Neural progenitor cell (in vitro differentiated cells): ENCODE data around the gene TMEM139.
"Not testable (repeated sequence)": the region's sequence is repeated elsewhere in the genome, so short reads cannot be mapped to it uniquely, and the experiment has no call there.

Experiments used
- CTCF ChIP-seq: fragments of 200-600 bp; sonication (generic); IDR thresholded peaks from 2 replicates; pipeline ENCODE4 v1.5.1; 2017; ENCODE audit warnings: antibody characterized with exemption, mild to moderate bottlenecking
- EZH2phosphoT487 ChIP-seq: fragments of 200-600 bp; sonication (generic); IDR thresholded peaks from 2 replicates; pipeline ENCODE4 v1.6.1; 2017; ENCODE audit warnings: antibody characterized with exemption

- not testable (repeated sequence) for TF ChIP-seq CTCF, EZH2phosphoT487
These were observed 5.1 kb downstream of the TMEM139 start for GRCh38 chr7:143289888-143290287.
